H1 (cell line): ENCODE results near the gene CERS5. TPM values are rescaled to one million over a fixed set of nuclear protein-coding genes. Genes with fewer than 3 reads are reported as not detected.

Source experiments
- CHD2 ChIP-seq: IDR thresholded peaks from 2 replicates; pipeline ENCODE4 v1.6.1; 2012; ENCODE audit warnings: low read length, improper control_type of control experiment
- EGR1 ChIP-seq: IDR thresholded peaks from 2 replicates; pipeline ENCODE4 v1.6.1; 2011; ENCODE audit warnings: low read depth, low read length, borderline replicate concordance
- MAFK ChIP-seq: IDR thresholded peaks from 2 replicates; pipeline ENCODE4 v1.6.1; 2012; ENCODE audit warnings: low read depth, mild to moderate bottlenecking, improper control_type of control experiment, low read length
- NANOG ChIP-seq: IDR thresholded peaks from 2 replicates; pipeline ENCODE4 v1.6.1; 2011; ENCODE audit warnings: low read length, low read depth, mild to moderate bottlenecking, inconsistent platforms; ENCODE audit not compliant: insufficient read depth, poor library complexity, severe bottlenecking
- SIN3A ChIP-seq, 2 experiments: IDR thresholded peaks in 1 of 2; conservative IDR thresholded peaks in 1 of 2; 2 replicates each; pipeline ENCODE4 v1.6.1; 2011 to 2012; ENCODE audit warnings: low read length in 2 of 2, improper control_type of control experiment in 1 of 2, low read depth in 1 of 2, mild to moderate bottlenecking in 1 of 2
- SP4 ChIP-seq: IDR thresholded peaks from 2 replicates; pipeline ENCODE4 v1.6.1; 2012; ENCODE audit warnings: low read length, inconsistent platforms
- polyA plus RNA-seq, 7 experiments: library from polyadenylated mRNA; depleted of rRNA in 3 of 7; stranded (reverse) in 5 of 7; unstranded in 2 of 7; fragments of >200 nt in 5 of 7; fragments of 200-250 nt in 2 of 7; gene quantifications; 1 replicate in 5 of 7; 2 replicates in 1 of 7; 4 replicates in 1 of 7; pipeline versions ENCODE4 v1.2.1 to v1.2.3, GENCODE V29; 2011 to 2013; ENCODE audit warnings: missing spikeins in 2 of 7, mixed read lengths in 2 of 7
- total RNA-seq: library from RNA; stranded (reverse); fragmentation: NEBNext Ultra II Directional; extraction: Animal tissue kit (Norgen Biotek cat#: 25700); gene quantifications from 2 replicates; pipeline ENCODE4 v1.2.1, GENCODE V29; 2021
- TF ChIP-seq, protein P1 (sequence below): fragments of 300-600 bp; sonication (generic); IDR thresholded peaks from 2 replicates; pipeline ENCODE4 v1.7.1; 2012; ENCODE audit warnings: low read length, moderate library complexity, mild to moderate bottlenecking, inconsistent platforms; ENCODE audit not compliant: insufficient replicate concordance
- TF ChIP-seq, protein P2 (sequence below): IDR thresholded peaks from 2 replicates; pipeline ENCODE4 v1.6.1; 2012; ENCODE audit warnings: low read length, inconsistent platforms

The CERS5 gene
- total and polyA plus RNA-seq, 2 of the 8 experiments (the other 6 are each of a cell fraction or from before 2014, with no cell fraction given), result 69.2 to 119 TPM

DNA sequence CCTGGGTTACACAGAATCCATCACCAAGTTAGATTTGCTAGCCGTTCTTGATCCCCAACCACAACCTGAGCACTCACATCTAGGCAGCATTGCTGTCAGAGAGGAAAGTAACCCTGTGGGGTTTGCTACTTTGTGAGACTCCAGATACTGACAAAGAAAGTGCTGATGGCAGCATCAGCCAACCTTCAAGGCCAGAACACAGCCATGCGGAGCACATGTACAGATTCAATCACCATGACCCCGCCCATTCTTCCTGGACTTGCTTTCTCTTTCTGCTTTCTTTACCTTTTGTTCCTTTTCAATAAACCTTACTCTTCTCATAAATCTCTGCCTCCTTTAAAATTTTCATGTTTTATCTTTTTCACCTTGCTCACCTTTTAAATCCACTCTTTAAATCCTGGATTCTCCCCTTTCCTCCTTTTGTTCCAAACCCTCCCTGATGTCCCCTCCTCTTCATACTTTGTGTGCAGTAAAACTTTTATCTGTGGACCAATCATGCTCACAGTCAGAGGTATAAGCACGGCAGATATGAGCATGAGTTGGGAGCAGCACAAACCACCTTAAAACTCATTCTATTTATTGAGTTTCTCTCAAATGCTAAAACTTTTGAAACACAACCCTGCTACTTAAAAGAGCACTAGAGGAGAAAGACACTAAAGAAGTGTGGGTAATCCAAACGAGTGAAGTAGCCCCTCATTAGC lies 21.9 kb upstream of the CERS5 start (continued):
- TF ChIP-seq, protein P1, sequence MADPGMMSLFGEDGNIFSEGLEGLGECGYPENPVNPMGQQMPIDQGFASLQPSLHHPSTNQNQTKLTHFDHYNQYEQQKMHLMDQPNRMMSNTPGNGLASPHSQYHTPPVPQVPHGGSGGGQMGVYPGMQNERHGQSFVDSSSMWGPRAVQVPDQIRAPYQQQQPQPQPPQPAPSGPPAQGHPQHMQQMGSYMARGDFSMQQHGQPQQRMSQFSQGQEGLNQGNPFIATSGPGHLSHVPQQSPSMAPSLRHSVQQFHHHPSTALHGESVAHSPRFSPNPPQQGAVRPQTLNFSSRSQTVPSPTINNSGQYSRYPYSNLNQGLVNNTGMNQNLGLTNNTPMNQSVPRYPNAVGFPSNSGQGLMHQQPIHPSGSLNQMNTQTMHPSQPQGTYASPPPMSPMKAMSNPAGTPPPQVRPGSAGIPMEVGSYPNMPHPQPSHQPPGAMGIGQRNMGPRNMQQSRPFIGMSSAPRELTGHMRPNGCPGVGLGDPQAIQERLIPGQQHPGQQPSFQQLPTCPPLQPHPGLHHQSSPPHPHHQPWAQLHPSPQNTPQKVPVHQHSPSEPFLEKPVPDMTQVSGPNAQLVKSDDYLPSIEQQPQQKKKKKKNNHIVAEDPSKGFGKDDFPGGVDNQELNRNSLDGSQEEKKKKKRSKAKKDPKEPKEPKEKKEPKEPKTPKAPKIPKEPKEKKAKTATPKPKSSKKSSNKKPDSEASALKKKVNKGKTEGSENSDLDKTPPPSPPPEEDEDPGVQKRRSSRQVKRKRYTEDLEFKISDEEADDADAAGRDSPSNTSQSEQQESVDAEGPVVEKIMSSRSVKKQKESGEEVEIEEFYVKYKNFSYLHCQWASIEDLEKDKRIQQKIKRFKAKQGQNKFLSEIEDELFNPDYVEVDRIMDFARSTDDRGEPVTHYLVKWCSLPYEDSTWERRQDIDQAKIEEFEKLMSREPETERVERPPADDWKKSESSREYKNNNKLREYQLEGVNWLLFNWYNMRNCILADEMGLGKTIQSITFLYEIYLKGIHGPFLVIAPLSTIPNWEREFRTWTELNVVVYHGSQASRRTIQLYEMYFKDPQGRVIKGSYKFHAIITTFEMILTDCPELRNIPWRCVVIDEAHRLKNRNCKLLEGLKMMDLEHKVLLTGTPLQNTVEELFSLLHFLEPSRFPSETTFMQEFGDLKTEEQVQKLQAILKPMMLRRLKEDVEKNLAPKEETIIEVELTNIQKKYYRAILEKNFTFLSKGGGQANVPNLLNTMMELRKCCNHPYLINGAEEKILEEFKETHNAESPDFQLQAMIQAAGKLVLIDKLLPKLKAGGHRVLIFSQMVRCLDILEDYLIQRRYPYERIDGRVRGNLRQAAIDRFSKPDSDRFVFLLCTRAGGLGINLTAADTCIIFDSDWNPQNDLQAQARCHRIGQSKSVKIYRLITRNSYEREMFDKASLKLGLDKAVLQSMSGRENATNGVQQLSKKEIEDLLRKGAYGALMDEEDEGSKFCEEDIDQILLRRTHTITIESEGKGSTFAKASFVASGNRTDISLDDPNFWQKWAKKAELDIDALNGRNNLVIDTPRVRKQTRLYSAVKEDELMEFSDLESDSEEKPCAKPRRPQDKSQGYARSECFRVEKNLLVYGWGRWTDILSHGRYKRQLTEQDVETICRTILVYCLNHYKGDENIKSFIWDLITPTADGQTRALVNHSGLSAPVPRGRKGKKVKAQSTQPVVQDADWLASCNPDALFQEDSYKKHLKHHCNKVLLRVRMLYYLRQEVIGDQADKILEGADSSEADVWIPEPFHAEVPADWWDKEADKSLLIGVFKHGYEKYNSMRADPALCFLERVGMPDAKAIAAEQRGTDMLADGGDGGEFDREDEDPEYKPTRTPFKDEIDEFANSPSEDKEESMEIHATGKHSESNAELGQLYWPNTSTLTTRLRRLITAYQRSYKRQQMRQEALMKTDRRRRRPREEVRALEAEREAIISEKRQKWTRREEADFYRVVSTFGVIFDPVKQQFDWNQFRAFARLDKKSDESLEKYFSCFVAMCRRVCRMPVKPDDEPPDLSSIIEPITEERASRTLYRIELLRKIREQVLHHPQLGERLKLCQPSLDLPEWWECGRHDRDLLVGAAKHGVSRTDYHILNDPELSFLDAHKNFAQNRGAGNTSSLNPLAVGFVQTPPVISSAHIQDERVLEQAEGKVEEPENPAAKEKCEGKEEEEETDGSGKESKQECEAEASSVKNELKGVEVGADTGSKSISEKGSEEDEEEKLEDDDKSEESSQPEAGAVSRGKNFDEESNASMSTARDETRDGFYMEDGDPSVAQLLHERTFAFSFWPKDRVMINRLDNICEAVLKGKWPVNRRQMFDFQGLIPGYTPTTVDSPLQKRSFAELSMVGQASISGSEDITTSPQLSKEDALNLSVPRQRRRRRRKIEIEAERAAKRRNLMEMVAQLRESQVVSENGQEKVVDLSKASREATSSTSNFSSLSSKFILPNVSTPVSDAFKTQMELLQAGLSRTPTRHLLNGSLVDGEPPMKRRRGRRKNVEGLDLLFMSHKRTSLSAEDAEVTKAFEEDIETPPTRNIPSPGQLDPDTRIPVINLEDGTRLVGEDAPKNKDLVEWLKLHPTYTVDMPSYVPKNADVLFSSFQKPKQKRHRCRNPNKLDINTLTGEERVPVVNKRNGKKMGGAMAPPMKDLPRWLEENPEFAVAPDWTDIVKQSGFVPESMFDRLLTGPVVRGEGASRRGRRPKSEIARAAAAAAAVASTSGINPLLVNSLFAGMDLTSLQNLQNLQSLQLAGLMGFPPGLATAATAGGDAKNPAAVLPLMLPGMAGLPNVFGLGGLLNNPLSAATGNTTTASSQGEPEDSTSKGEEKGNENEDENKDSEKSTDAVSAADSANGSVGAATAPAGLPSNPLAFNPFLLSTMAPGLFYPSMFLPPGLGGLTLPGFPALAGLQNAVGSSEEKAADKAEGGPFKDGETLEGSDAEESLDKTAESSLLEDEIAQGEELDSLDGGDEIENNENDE, result no peak
- no peak for TF ChIP-seq NANOG
- TF ChIP-seq MAFK, result no peak
- TF ChIP-seq, protein P2, sequence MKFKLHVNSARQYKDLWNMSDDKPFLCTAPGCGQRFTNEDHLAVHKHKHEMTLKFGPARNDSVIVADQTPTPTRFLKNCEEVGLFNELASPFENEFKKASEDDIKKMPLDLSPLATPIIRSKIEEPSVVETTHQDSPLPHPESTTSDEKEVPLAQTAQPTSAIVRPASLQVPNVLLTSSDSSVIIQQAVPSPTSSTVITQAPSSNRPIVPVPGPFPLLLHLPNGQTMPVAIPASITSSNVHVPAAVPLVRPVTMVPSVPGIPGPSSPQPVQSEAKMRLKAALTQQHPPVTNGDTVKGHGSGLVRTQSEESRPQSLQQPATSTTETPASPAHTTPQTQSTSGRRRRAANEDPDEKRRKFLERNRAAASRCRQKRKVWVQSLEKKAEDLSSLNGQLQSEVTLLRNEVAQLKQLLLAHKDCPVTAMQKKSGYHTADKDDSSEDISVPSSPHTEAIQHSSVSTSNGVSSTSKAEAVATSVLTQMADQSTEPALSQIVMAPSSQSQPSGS, result no peak
- no peak for TF ChIP-seq SP4
- TF ChIP-seq CHD2, result no peak
- no peak for TF ChIP-seq SIN3A (conservative IDR thresholded peaks at IDR 0.05 in 1 of 2, IDR thresholded peaks at IDR 0.05 in 1 of 2; ENCODE audit: low read depth in 1 of 2, low read length in 2 of 2)
- no peak for TF ChIP-seq EGR1
